SU-DHL-6 (cell line): ENCODE results near the gene SCFD2.

Experiments
- H2AFZ ChIP-seq: fragments of 200-600 bp; sonication (generic); 2 replicates; pipeline ENCODE4 v1.6.1; 2014; ENCODE audit warnings: low read depth, mild to moderate bottlenecking, moderate library complexity, mixed read lengths, antibody characterized with exemption, low read length; ENCODE audit not compliant: severe bottlenecking
- H3F3A ChIP-seq: fragments of 200-600 bp; shearing (Covaris generic); 2 replicates; pipeline ENCODE4 v1.6.0; 2016; ENCODE audit warnings: antibody characterized with exemption, mild to moderate bottlenecking; ENCODE audit not compliant: insufficient read depth
- H3K27ac ChIP-seq: fragments of 200-600 bp; sonication (generic); 2 replicates; pipeline ENCODE4 v1.5.1; 2016; ENCODE audit warnings: low read depth, mild to moderate bottlenecking, low read length, moderate library complexity, mixed read lengths
- H3K27me3 ChIP-seq: fragments of 200-600 bp; sonication (generic), shearing (Covaris generic); 2 replicates; pipeline ENCODE4 v1.6.0; 2014; ENCODE audit warnings: mild to moderate bottlenecking, low read length
- H3K36me3 ChIP-seq: fragments of 200-600 bp; sonication (generic); 2 replicates; pipeline ENCODE4 v1.6.1; 2014; ENCODE audit warnings: mild to moderate bottlenecking, low read length, mixed read lengths
- H3K4me2 ChIP-seq: fragments of 300-600, 200-600 bp; shearing (Covaris generic), sonication (generic); 2 replicates; pipeline ENCODE4 v1.6.0; 2014; ENCODE audit warnings: low read length, low read depth, mild to moderate bottlenecking; ENCODE audit not compliant: poor library complexity, severe bottlenecking
- H3K4me3 ChIP-seq: fragments of 200-600 bp; sonication (generic); 2 replicates; pipeline ENCODE4 v1.5.1; 2014; ENCODE audit warnings: antibody characterized with exemption, low read length, mild to moderate bottlenecking, mixed read lengths; ENCODE audit not compliant: insufficient read depth, poor library complexity, severe bottlenecking
- H3K79me2 ChIP-seq: fragments of 200-600 bp; sonication (generic); 2 replicates; pipeline ENCODE4 v1.6.1; 2014; ENCODE audit warnings: mild to moderate bottlenecking, low read length, moderate library complexity; ENCODE audit not compliant: insufficient read depth
- H3K9ac ChIP-seq: fragments of 200-600 bp; sonication (generic); 2 replicates; pipeline ENCODE4 v1.7.0; 2014; ENCODE audit warnings: mild to moderate bottlenecking, low read length
- H3K9me2 ChIP-seq: fragments of 200-600 bp; sonication (generic); replicated peaks from 2 replicates; pipeline ENCODE4 v1.6.1; 2014; ENCODE audit warnings: low read length; ENCODE audit not compliant: insufficient read depth
- H3K9me3 ChIP-seq: fragments of 200-600 bp; sonication (generic); 2 replicates; pipeline ENCODE4 v1.6.1; 2014; ENCODE audit warnings: low read length, mixed read lengths; ENCODE audit not compliant: insufficient read depth
- H4K20me1 ChIP-seq: fragments of 200-600 bp; sonication (generic); 2 replicates; pipeline ENCODE4 v1.6.1; 2014; ENCODE audit warnings: low read depth, mild to moderate bottlenecking, antibody characterized with exemption, low read length, moderate library complexity, mixed read lengths
- EZH2phosphoT487 ChIP-seq: fragments of 200-600 bp; sonication (generic), shearing (Covaris generic); conservative IDR thresholded peaks from 2 replicates; pipeline ENCODE4 v1.6.1; 2018; ENCODE audit warnings: mild to moderate bottlenecking, antibody characterized with exemption, low read length, moderate library complexity, mixed read lengths
- TF ChIP-seq, protein P1 (sequence below): fragments of 200-600 bp; sonication (generic); IDR thresholded peaks from one replicate; pipeline ENCODE4 v1.5.1; 2017; ENCODE audit warnings: antibody characterized with exemption, mild to moderate bottlenecking, low read length, moderate library complexity; ENCODE audit not compliant: insufficient read depth, poor library complexity, severe bottlenecking

Gene SCFD2

DNA sequence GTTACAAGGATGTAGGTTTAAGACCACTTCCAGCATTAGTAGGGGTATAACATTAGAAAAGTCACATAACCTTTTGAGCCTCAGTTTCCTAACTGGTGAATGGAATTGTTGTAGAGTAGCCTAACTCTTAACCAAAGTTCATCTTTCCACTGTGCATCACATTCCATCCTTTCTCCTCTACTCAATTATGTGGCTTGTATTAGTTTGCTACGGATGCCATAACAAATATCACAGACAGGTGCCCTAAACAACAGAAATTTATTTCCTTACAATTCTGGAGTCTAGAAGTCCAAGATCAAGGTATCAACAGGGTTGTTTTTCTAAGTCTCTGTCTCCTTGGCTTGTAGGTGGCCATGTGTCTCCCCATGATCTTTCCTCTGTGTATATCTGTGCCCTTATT, 271.8 kb downstream of the SCFD2 start:
- no peak overlapping the region for H3K9ac ChIP-seq
- H3K79me2 ChIP-seq: no peaks in the 10 kb centered on the region
- no peak for TF ChIP-seq EZH2phosphoT487
- TF ChIP-seq, protein P1, sequence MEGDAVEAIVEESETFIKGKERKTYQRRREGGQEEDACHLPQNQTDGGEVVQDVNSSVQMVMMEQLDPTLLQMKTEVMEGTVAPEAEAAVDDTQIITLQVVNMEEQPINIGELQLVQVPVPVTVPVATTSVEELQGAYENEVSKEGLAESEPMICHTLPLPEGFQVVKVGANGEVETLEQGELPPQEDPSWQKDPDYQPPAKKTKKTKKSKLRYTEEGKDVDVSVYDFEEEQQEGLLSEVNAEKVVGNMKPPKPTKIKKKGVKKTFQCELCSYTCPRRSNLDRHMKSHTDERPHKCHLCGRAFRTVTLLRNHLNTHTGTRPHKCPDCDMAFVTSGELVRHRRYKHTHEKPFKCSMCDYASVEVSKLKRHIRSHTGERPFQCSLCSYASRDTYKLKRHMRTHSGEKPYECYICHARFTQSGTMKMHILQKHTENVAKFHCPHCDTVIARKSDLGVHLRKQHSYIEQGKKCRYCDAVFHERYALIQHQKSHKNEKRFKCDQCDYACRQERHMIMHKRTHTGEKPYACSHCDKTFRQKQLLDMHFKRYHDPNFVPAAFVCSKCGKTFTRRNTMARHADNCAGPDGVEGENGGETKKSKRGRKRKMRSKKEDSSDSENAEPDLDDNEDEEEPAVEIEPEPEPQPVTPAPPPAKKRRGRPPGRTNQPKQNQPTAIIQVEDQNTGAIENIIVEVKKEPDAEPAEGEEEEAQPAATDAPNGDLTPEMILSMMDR: no peak
- no peak overlapping the region for H3K4me3 ChIP-seq
- H4K20me1 ChIP-seq: no peaks in the 10 kb centered on the region
- no peak overlapping the region for H2AFZ ChIP-seq
- H3K27ac ChIP-seq: no peak overlapping the region
- H3K36me3 ChIP-seq: no peaks in the 10 kb centered on the region
- no peak overlapping the region for H3K4me2 ChIP-seq
- no peaks in the 10 kb centered on the region for H3K9me3 ChIP-seq
- H3F3A ChIP-seq: no peaks in the 10 kb centered on the region
- H3K9me2 ChIP-seq: no peaks in the 10 kb centered on the region
- no peaks in the 10 kb centered on the region for H3K27me3 ChIP-seq

DNA sequence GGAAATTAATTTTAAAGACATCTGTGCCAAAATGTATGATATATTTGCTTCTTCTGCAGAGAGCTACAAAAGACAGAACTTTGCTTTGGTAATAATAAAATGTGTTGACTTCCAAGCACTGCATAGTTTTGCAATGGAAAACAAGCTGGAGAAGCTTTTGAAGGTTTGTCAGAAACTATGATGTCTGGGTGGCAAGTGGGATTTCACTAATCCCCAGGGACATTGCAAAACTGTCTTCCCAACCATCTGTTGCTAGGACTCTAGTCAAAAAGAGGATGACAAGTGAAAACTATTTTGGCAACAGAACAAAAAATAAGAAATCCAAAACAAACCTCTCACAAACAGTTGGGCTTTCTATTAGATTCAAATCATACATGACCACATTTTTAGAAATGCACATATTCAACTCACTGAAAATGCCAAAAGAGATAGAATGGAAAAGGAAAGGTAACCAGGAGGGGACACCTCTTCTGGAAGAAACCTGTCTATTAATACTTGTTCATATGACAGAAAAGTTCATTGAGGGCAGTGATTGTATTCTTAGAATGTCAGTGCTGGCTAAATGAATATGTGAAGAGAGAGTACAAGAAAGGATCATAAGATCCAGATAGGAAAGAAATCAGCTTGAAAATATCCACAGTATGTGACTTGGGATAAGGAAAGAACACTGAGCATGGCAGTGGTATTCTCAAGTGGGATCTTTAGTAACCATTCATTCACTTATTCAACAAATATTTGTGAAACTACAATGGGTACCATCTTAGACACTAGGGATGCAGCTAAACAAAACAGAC, 275.7 kb downstream of the SCFD2 start:
- Histone ChIP-seq H3K4me3 (no peak overlapping the region), H4K20me1 (no peaks in the 10 kb centered on the region), H3K9ac (no peak overlapping the region), H2AFZ (no peak overlapping the region), H3K9me2 (no peaks in the 10 kb centered on the region), H3K27ac (no peak overlapping the region), H3K36me3 (no peaks in the 10 kb centered on the region), H3K27me3 (no peaks in the 10 kb centered on the region), H3K79me2 (no peaks in the 10 kb centered on the region), H3K9me3 (no peaks in the 10 kb centered on the region), H3F3A (no peaks in the 10 kb centered on the region), H3K4me2 (no peak overlapping the region)
- TF ChIP-seq EZH2phosphoT487: no peak
- TF ChIP-seq, protein P1: no peak

- Histone ChIP-seq H3K9ac (no peak overlapping the region), H3K9me2 (no peaks in the 10 kb centered on the region), H3K4me3 (no peak overlapping the region), H3K79me2 (no peaks in the 10 kb centered on the region), H3K27me3 (no peaks in the 10 kb centered on the region), H3F3A (no peaks in the 10 kb centered on the region), H3K36me3 (no peaks in the 10 kb centered on the region), H3K4me2 (no peak overlapping the region), H2AFZ (no peak overlapping the region), H3K27ac (no peak overlapping the region), H3K9me3 (no peaks in the 10 kb centered on the region), H4K20me1 (no peaks in the 10 kb centered on the region)
- TF ChIP-seq, protein P1: no peak
- TF ChIP-seq EZH2phosphoT487: no peak
Measured at GRCh38 chr4:53088152-53088551, 277.7 kb downstream of the SCFD2 start.
